ENCODE measurements around the gene KIF16B. TPM values are rescaled to one million over a fixed set of nuclear protein-coding genes. Genes with fewer than 3 reads are reported as not detected.

The KIF16B gene
- total and polyA plus RNA-seq, 4 donors = 5.9 to 20.3 (median 9.6) TPM

GRCh38 chr20:16222859-16223411 is 350.3 kb downstream of the KIF16B start:
- no peak overlapping the region for H3K27ac ChIP-seq (ENCODE audit: low read depth in 1 of 2, low read length in 1 of 2)
- WGBS, 2 donors = 83 to 90% methylated on average over 8 of the region's 8 CpGs
- H3K9ac ChIP-seq (ENCODE audit: insufficient read depth in 1 of 2, low read length in 2 of 2) = no peak overlapping the region
- H3K4me3 ChIP-seq = no peak overlapping the region
- no peak for TF ChIP-seq CTCF (IDR thresholded peaks at IDR 0.05; ENCODE audit: control extremely low read depth, extremely low read depth)
- no peaks in the 10 kb centered on the region for H3K27me3 ChIP-seq (ENCODE audit: control insufficient read depth in 3 of 3, insufficient read depth in 3 of 3, low read length in 2 of 3)
- DNase-seq = no peak
- peaks cover 0 to 5% (median 3%) of the 10 kb centered on the region in 4 donors for H3K9me3 ChIP-seq (ENCODE audit: control insufficient read depth in 4 of 4, insufficient read depth in 3 of 4, low read length in 3 of 4)
- no peaks in the 10 kb centered on the region for H3K4me1 ChIP-seq (ENCODE audit: control insufficient read depth in 5 of 5, insufficient read depth in 5 of 5, low read length in 5 of 5)
- no peaks in the 10 kb centered on the region for H3K36me3 ChIP-seq (ENCODE audit: control insufficient read depth in 4 of 4, insufficient read depth in 4 of 4, low read length in 4 of 4)
- ATAC-seq (ENCODE audit: insufficient read depth, low FRiP score) = no peak

Other genes with a start within 250 kb of the KIF16B start
- 10 to 100 TPM; 36.4 to 53.0 TPM for gene SNRPB2, start 156.6 kb upstream of the KIF16B start, total RNA-seq
- gene SNRPB2, start 156.6 kb upstream of the KIF16B start, polyA plus RNA-seq = 10 to 100 TPM; 51.5 to 67.2 TPM
- gene OTOR, start 174.9 kb upstream of the KIF16B start, total RNA-seq = not detected
- gene OTOR, start 174.9 kb upstream of the KIF16B start, polyA plus RNA-seq = not detected